Activated naive CD8-positive, alpha-beta T cell treated with anti-CD3 and anti-CD28 coated beads, Interleukin-2, amount 10 ng/mL, durations not matched to agents 7 days and 5 days (primary cell): ENCODE data around the gene GLT1D1. TPM values are rescaled to one million over a fixed set of nuclear protein-coding genes. Genes with fewer than 3 reads are reported as not detected.
A peak's percentile ranks its signal among the peaks of the same experiment; 100 is the strongest.

Experiments used
- ATAC-seq: fragments of 150-1000 bp; cut with Tn5 transposase; one replicate; pipeline ENCODE4 v1.10.0; 2021; ENCODE audit warnings: low read depth, moderate library complexity
- POLR2A ChIA-PET: fragments of 350-600 bp; sonication (Branson Sonifier 250); formaldehyde crosslinking; loops from one replicate; lab custom pipeline; 2021; ENCODE audit warnings: antibody characterized with exemption; lab: Charles Lee
- DNase-seq: peaks from one replicate; pipeline ENCODE4 v3.0.0; 2021
- H3K27ac Mint-ChIP-seq: one replicate; pipeline ENCODE4 v1.8.0; 2022; ENCODE audit warnings: mild to moderate bottlenecking, mixed read lengths
- H3K27me3 Mint-ChIP-seq: one replicate; pipeline ENCODE4 v1.8.0; 2022; ENCODE audit warnings: mild to moderate bottlenecking, moderate library complexity, mixed read lengths
- H3K36me3 Mint-ChIP-seq: one replicate; pipeline ENCODE4 v1.8.0; 2021; ENCODE audit warnings: mild to moderate bottlenecking, mixed read lengths
- H3K4me1 Mint-ChIP-seq: one replicate; pipeline ENCODE4 v1.8.0; 2021; ENCODE audit warnings: mixed read lengths
- H3K4me3 Mint-ChIP-seq: one replicate; pipeline ENCODE4 v1.8.0; 2022; ENCODE audit warnings: mild to moderate bottlenecking, moderate library complexity, mixed read lengths
- H3K9me3 Mint-ChIP-seq: one replicate; pipeline ENCODE4 v1.8.0; 2021; ENCODE audit warnings: mixed read lengths
- total RNA-seq, 2 experiments: library from RNA; stranded (reverse); gene quantifications; one replicate each; pipeline ENCODE4 v1.2.3, GENCODE V29; 2021

Gene GLT1D1
- total RNA-seq, 2 experiments from 2014 or later, result not detected

GRCh38 chr12:128956755-128957154, 103.5 kb downstream of the GLT1D1 start:
- Mint-ChIP-seq H3K36me3 (no peaks in the 10 kb centered on the region), H3K4me3 (no peak overlapping the region), H3K4me1 (peaks cover 7% of the 10 kb centered on the region), H3K27me3 (peaks cover 14% of the 10 kb centered on the region), H3K9me3 (no peaks in the 10 kb centered on the region), H3K27ac (no peak overlapping the region)
- POLR2A ChIA-PET, result no interaction called here
- DNase-seq (no peak), ATAC-seq (no peak)

GRCh38 chr12:128959901-128960300, 106.6 kb downstream of the GLT1D1 start:
- Mint-ChIP-seq H3K4me3 (no peak overlapping the region), H3K27ac (no peak overlapping the region)
- DNase-seq, result no peak

GRCh38 chr12:128961308-128961902, 108.1 kb downstream of the GLT1D1 start:
- peaks cover 12% of the 10 kb centered on the region for H3K27me3 Mint-ChIP-seq
- H3K9me3 Mint-ChIP-seq, result peaks cover 4% of the 10 kb centered on the region
- H3K36me3 Mint-ChIP-seq, result no peaks in the 10 kb centered on the region
- no peak for ATAC-seq
- H3K4me3 Mint-ChIP-seq, result no peak overlapping the region
- peaks cover 7% of the 10 kb centered on the region for H3K4me1 Mint-ChIP-seq
- no peak overlapping the region for H3K27ac Mint-ChIP-seq
- DNase-seq, result no peak
- POLR2A ChIA-PET, result no interaction called here

More at GRCh38 chr12:128959901-128960300, 106.6 kb downstream of the GLT1D1 start:
- POLR2A ChIA-PET, result no interaction called here
- no peak for ATAC-seq
- H3K27me3 Mint-ChIP-seq, result peaks cover 14% of the 10 kb centered on the region
- peaks cover 4% of the 10 kb centered on the region for H3K9me3 Mint-ChIP-seq
- no peaks in the 10 kb centered on the region for H3K36me3 Mint-ChIP-seq
- H3K4me1 Mint-ChIP-seq, result peaks cover 7% of the 10 kb centered on the region

- DNase-seq, result no peak
- ATAC-seq, result no peak
- no peak overlapping the region for H3K4me3 Mint-ChIP-seq
- peaks cover 1% of the 10 kb centered on the region for H3K4me1 Mint-ChIP-seq
- no peaks in the 10 kb centered on the region for H3K36me3 Mint-ChIP-seq
- POLR2A ChIA-PET, result no interaction called here
- peaks cover 4% of the 10 kb centered on the region for H3K9me3 Mint-ChIP-seq
- peaks cover 6% of the 10 kb centered on the region for H3K27me3 Mint-ChIP-seq
- H3K27ac Mint-ChIP-seq, result no peak overlapping the region
These were observed 108.7 kb downstream of the GLT1D1 start for GRCh38 chr12:128961957-128962356.

GRCh38 chr12:128966203-128966810, 113.0 kb downstream of the GLT1D1 start:
- peaks cover 8% of the 10 kb centered on the region for H3K27me3 Mint-ChIP-seq
- ATAC-seq (no peak), DNase-seq (no peak)
- no peak overlapping the region for H3K4me3 Mint-ChIP-seq
- POLR2A ChIA-PET, result no interaction called here
- H3K9me3 Mint-ChIP-seq, result peaks cover 4% of the 10 kb centered on the region
- no peaks in the 10 kb centered on the region for H3K36me3 Mint-ChIP-seq
- no peaks in the 10 kb centered on the region for H3K4me1 Mint-ChIP-seq
- H3K27ac Mint-ChIP-seq, result no peak overlapping the region

GRCh38 chr12:128968668-128969067, 115.4 kb downstream of the GLT1D1 start:
- DNase-seq, result no peak
- Mint-ChIP-seq H3K36me3 (no peaks in the 10 kb centered on the region), H3K27ac (no peak overlapping the region), H3K9me3 (peaks cover 4% of the 10 kb centered on the region), H3K4me3 (no peak overlapping the region), H3K4me1 (no peaks in the 10 kb centered on the region), H3K27me3 (peaks cover 11% of the 10 kb centered on the region)
- POLR2A ChIA-PET, result no interaction called here
- no peak for ATAC-seq

GRCh38 chr12:128969480-128970055, 116.3 kb downstream of the GLT1D1 start:
- ATAC-seq (peak; percentile 75), DNase-seq (peak; percentile 41)
- peaks cover 3% of the 10 kb centered on the region for H3K9me3 Mint-ChIP-seq
- POLR2A ChIA-PET, result no interaction called here
- no peaks in the 10 kb centered on the region for H3K36me3 Mint-ChIP-seq
- H3K27me3 Mint-ChIP-seq, result peaks cover 11% of the 10 kb centered on the region
- H3K4me3 Mint-ChIP-seq, result no peak overlapping the region
- H3K4me1 Mint-ChIP-seq, result no peaks in the 10 kb centered on the region
- no peak overlapping the region for H3K27ac Mint-ChIP-seq

- Mint-ChIP-seq H3K9me3 (no peaks in the 10 kb centered on the region), H3K27ac (no peak overlapping the region), H3K4me3 (no peak overlapping the region), H3K36me3 (no peaks in the 10 kb centered on the region), H3K4me1 (no peaks in the 10 kb centered on the region), H3K27me3 (peaks cover 11% of the 10 kb centered on the region)
- POLR2A ChIA-PET, result no interaction called here
- DNase-seq, result no peak
- no peak for ATAC-seq
These were observed 116.8 kb downstream of the GLT1D1 start for GRCh38 chr12:128970110-128970509.

- ATAC-seq, result no peak
These were observed 117.7 kb downstream of the GLT1D1 start for GRCh38 chr12:128970941-128971340.

GRCh38 chr12:128971802-128972201, 118.5 kb downstream of the GLT1D1 start:
- DNase-seq (no peak), ATAC-seq (no peak)
- Mint-ChIP-seq H3K4me3 (no peak overlapping the region), H3K27me3 (peaks cover 11% of the 10 kb centered on the region), H3K9me3 (no peaks in the 10 kb centered on the region), H3K27ac (no peak overlapping the region), H3K36me3 (no peaks in the 10 kb centered on the region), H3K4me1 (no peaks in the 10 kb centered on the region)
- POLR2A ChIA-PET, result no interaction called here

More at GRCh38 chr12:128970941-128971340, 117.7 kb downstream of the GLT1D1 start:
- no peak overlapping the region for H3K27ac Mint-ChIP-seq
- H3K36me3 Mint-ChIP-seq, result no peaks in the 10 kb centered on the region
- peaks cover 11% of the 10 kb centered on the region for H3K27me3 Mint-ChIP-seq
- POLR2A ChIA-PET, result no interaction called here
- no peaks in the 10 kb centered on the region for H3K9me3 Mint-ChIP-seq
- no peaks in the 10 kb centered on the region for H3K4me1 Mint-ChIP-seq
- H3K4me3 Mint-ChIP-seq, result no peak overlapping the region
- no peak for DNase-seq

- H3K9me3 Mint-ChIP-seq, result no peaks in the 10 kb centered on the region
- no peak overlapping the region for H3K4me3 Mint-ChIP-seq
- no peak for DNase-seq
- no peak for ATAC-seq
- no peaks in the 10 kb centered on the region for H3K36me3 Mint-ChIP-seq
- no peaks in the 10 kb centered on the region for H3K4me1 Mint-ChIP-seq
- peaks cover 7% of the 10 kb centered on the region for H3K27me3 Mint-ChIP-seq
- POLR2A ChIA-PET, result no interaction called here
- no peak overlapping the region for H3K27ac Mint-ChIP-seq
These were observed 120.8 kb downstream of the GLT1D1 start for GRCh38 chr12:128973883-128974681.

GRCh38 chr12:128974881-128975280, 121.6 kb downstream of the GLT1D1 start:
- Mint-ChIP-seq H3K36me3 (no peaks in the 10 kb centered on the region), H3K4me3 (no peak overlapping the region), H3K4me1 (no peaks in the 10 kb centered on the region), H3K27me3 (peaks cover 7% of the 10 kb centered on the region), H3K27ac (no peak overlapping the region), H3K9me3 (no peaks in the 10 kb centered on the region)
- no peak for DNase-seq
- ATAC-seq, result no peak
- POLR2A ChIA-PET, result no interaction called here

GRCh38 chr12:128976120-128976738, 123.0 kb downstream of the GLT1D1 start:
- H3K27ac Mint-ChIP-seq, result no peak overlapping the region
- no peaks in the 10 kb centered on the region for H3K36me3 Mint-ChIP-seq
- peaks cover 3% of the 10 kb centered on the region for H3K27me3 Mint-ChIP-seq
- DNase-seq (no peak), ATAC-seq (no peak)
- POLR2A ChIA-PET, result no interaction called here
- no peaks in the 10 kb centered on the region for H3K9me3 Mint-ChIP-seq
- H3K4me3 Mint-ChIP-seq, result peak overlapping the region; percentile 10
- H3K4me1 Mint-ChIP-seq, result no peaks in the 10 kb centered on the region
